Frontal cortex (tissue), 4 donors: ENCODE results near the gene SPSB1. TPM values are rescaled to one million over a fixed set of nuclear protein-coding genes. Genes with fewer than 3 reads are reported as not detected.
A peak's percentile ranks its signal among the peaks of the same experiment; 100 is the strongest.

Experiments used
- DNase-seq, 2 donors: peaks; one replicate each; pipeline ENCODE4 v3.0.0; 2012; ENCODE audit warnings: low spot score in 2 of 2
- FAIRE-seq: peaks from 2 replicates; lab custom pipeline; 2012; peaks lifted over from hg19 to GRCh38; lab: Jason Lieb, UNC
- total RNA-seq: library from RNA; depleted of rRNA; stranded (reverse); fragments of >200 nt; gene quantifications from one replicate; pipeline ENCODE4 v1.2.3, GENCODE V29; 2014
- donor health status: control.
- donor health status: control.
- donor health status: control.

The SPSB1 gene
- 2.9 TPM for total RNA-seq

GRCh38 chr1:9292361-9293240, at the start of gene SPSB1:
SPSB1 (plus strand) TSS chr1:9292894; CDS start chr1:9355892, 62,998 bp downstream.
- no peak for FAIRE-seq
- DNase-seq, result peak; percentile 78 to 87

- no peak for FAIRE-seq
- DNase-seq, result no peak
Measured at GRCh38 chr1:9243066-9243739, 49.5 kb upstream of the SPSB1 start.

GRCh38 chr1:9244501-9245229, 48.0 kb upstream of the SPSB1 start:
- FAIRE-seq (no peak), DNase-seq (no peak)

GRCh38 chr1:9245230-9245619, 47.5 kb upstream of the SPSB1 start:
- FAIRE-seq, result no peak

GRCh38 chr1:9245661-9246060, 47.0 kb upstream of the SPSB1 start:
- DNase-seq (no peak), FAIRE-seq (no peak)

More at GRCh38 chr1:9245230-9245619, 47.5 kb upstream of the SPSB1 start:
- no peak for DNase-seq

GRCh38 chr1:9246215-9246614, 46.5 kb upstream of the SPSB1 start:
- DNase-seq, result no peak
- no peak for FAIRE-seq

- FAIRE-seq (no peak), DNase-seq (no peak)
Measured at GRCh38 chr1:9246841-9247785, 45.6 kb upstream of the SPSB1 start.

GRCh38 chr1:9247894-9248293, 44.8 kb upstream of the SPSB1 start:
- no peak for DNase-seq
- no peak for FAIRE-seq

GRCh38 chr1:9248341-9249262, 44.1 kb upstream of the SPSB1 start:
- FAIRE-seq (no peak), DNase-seq (no peak)

GRCh38 chr1:9249263-9249533, 43.5 kb upstream of the SPSB1 start:
- DNase-seq (no peak), FAIRE-seq (no peak)

GRCh38 chr1:9249534-9250410, 42.9 kb upstream of the SPSB1 start:
- DNase-seq, result peak in 1 of 2 donors; percentile 44
- no peak for FAIRE-seq

GRCh38 chr1:9250411-9251381, 42.0 kb upstream of the SPSB1 start:
- FAIRE-seq (no peak), DNase-seq (no peak)

- FAIRE-seq (no peak), DNase-seq (no peak)
Measured at GRCh38 chr1:9251501-9251900, 41.2 kb upstream of the SPSB1 start.

GRCh38 chr1:9253004-9253403, 39.7 kb upstream of the SPSB1 start:
- no peak for DNase-seq

GRCh38 chr1:9253453-9254105, 39.1 kb upstream of the SPSB1 start:
- FAIRE-seq, result no peak

More at GRCh38 chr1:9253004-9253403, 39.7 kb upstream of the SPSB1 start:
- FAIRE-seq, result no peak

GRCh38 chr1:9256332-9256731, 36.4 kb upstream of the SPSB1 start:
- FAIRE-seq, result no peak

More at GRCh38 chr1:9253453-9254105, 39.1 kb upstream of the SPSB1 start:
- no peak for DNase-seq

More at GRCh38 chr1:9256332-9256731, 36.4 kb upstream of the SPSB1 start:
- DNase-seq, result no peak
